ENCODE data around the gene HEATR9.
"Not testable (repeated sequence)": the region's sequence is repeated elsewhere in the genome, so short reads cannot be mapped to it uniquely, and the experiment has no call there.

The HEATR9 gene

GRCh38 chr17:35868737-35869136, at the start of gene HEATR9:
Gene HEATR9 (minus strand): TSS chr17:35868891. CDS start chr17:35868742, 149 bp downstream.
- no peak for DNase-seq

GRCh38 chr17:35917519-35918213, 49.0 kb upstream of the HEATR9 start:
- no peak for DNase-seq

GRCh38 chr17:35915153-35915964, 46.7 kb upstream of the HEATR9 start:
- DNase-seq: no peak

GRCh38 chr17:35914354-35914753, 45.7 kb upstream of the HEATR9 start:
- no peak for DNase-seq

GRCh38 chr17:35913609-35914008, 44.9 kb upstream of the HEATR9 start:
- DNase-seq: no peak

GRCh38 chr17:35912942-35913341, 44.3 kb upstream of the HEATR9 start:
- DNase-seq: no peak

- no peak for DNase-seq
These were observed 43.7 kb upstream of the HEATR9 start for GRCh38 chr17:35912339-35912912.

- DNase-seq: no peak
These were observed 40.7 kb upstream of the HEATR9 start for GRCh38 chr17:35909408-35909807.

- DNase-seq: no peak
These were observed 39.0 kb upstream of the HEATR9 start for GRCh38 chr17:35907691-35908090.

- DNase-seq: no peak
These were observed 38.4 kb upstream of the HEATR9 start for GRCh38 chr17:35906926-35907637.

GRCh38 chr17:35906191-35906925, 37.7 kb upstream of the HEATR9 start:
- DNase-seq: no peak

GRCh38 chr17:35903451-35903850, 34.8 kb upstream of the HEATR9 start:
- DNase-seq: no peak

GRCh38 chr17:35901631-35902175, 33.0 kb upstream of the HEATR9 start:
- DNase-seq: no peak

- DNase-seq: no peak
These were observed 32.2 kb upstream of the HEATR9 start for GRCh38 chr17:35900708-35901480.

GRCh38 chr17:35900280-35900679, 31.6 kb upstream of the HEATR9 start:
- no peak for DNase-seq

GRCh38 chr17:35898283-35899070, 29.8 kb upstream of the HEATR9 start:
- no peak for DNase-seq

- not testable (repeated sequence) for DNase-seq
These were observed 29.1 kb upstream of the HEATR9 start for GRCh38 chr17:35897772-35898171.

- no peak for DNase-seq
These were observed 27.2 kb upstream of the HEATR9 start for GRCh38 chr17:35895636-35896587.

- DNase-seq: no peak
These were observed 25.5 kb upstream of the HEATR9 start for GRCh38 chr17:35894206-35894605.

Measured in NCI-H1436 treated with DMSO at 0.1 percent for 48 hours (cell line).